ENCODE results near the gene TBL1Y.
"Not testable (repeated sequence)": the region's sequence is repeated elsewhere in the genome, so short reads cannot be mapped to it uniquely, and the experiment has no call there.

The TBL1Y gene

GRCh38 chrY:6974971-6975370, 64.5 kb downstream of the TBL1Y start:
- no peak for DNase-seq (ENCODE audit: low read depth)

GRCh38 chrY:6977783-6978182, 67.3 kb downstream of the TBL1Y start:
- no peak for DNase-seq (ENCODE audit: low read depth)

GRCh38 chrY:6983221-6983620, 72.7 kb downstream of the TBL1Y start:
- no peak for DNase-seq (ENCODE audit: low read depth)

DNA sequence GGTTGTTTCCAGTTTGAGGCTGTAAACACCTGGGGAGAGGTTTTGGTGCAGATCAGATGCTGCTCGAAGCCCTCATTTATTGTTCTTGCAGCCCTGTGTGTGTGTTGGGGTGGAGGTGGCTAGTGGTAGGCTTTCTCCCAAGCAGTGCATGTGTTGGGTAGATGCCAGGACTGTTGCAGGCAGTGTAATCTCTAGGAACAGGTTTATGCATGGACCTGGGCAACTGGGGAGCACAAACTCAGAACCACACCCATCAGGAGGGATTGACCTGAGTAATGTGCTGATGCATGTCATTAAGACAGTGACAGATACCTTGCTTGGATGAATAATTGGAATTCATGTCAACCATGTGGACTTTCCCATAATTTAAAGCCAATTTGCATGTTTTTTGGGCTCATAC, 77.3 kb downstream of the TBL1Y start:
- DNase-seq (ENCODE audit: low read depth) = no peak

- DNase-seq (ENCODE audit: low read depth) = no peak
These were observed 79.6 kb downstream of the TBL1Y start for GRCh38 chrY:6989886-6990620.

- DNase-seq (ENCODE audit: low read depth) = no peak
These were observed 81.5 kb downstream of the TBL1Y start for GRCh38 chrY:6992041-6992440.

DNA sequence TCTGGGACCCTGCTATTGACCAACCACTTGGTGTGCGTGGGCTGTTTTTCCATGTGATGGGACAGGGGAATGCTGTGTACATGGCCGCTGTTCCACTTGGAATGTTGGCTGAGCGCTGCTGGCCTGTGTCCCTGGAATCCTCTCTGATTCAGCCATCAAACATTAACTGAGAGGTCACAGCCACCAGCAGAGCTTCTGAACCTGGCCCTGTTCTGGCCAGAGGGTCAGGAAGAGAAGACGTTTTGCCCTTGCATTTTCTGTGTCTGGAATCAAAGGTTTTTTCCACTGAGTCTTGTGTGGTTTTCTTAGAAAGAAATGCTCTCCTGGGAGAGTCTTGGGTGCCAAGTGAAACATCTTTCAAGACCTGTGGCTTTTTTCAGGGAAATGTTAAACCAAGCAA, 85.5 kb downstream of the TBL1Y start:
- no peak for DNase-seq (ENCODE audit: low read depth)

DNA sequence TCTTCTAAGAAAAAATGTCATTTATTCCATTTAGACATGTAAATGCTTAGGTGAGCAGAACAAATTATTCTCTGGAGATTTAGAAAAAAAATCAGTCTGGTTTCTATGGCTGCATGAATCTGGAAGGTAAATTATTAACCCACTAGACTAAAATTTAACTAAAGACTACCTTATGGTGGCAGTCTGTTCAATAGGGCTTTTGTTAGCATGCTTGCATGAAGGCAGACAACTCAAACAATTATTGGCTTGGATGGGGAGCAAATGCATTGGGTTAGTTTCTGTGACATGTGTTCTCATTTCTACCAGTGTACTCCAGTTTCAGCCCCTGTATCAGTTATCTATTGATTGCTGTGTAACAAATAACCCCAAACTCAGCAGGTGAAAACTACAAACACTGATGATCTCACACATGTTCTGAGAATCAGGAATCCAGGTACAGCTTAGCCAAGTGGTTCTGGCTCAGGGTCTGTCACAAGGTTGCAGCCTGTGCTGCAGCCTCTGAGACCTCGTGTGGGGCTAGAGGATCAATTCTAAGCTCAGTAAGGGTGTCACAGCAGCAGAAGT, 87.1 kb downstream of the TBL1Y start:
- DNase-seq (ENCODE audit: low read depth) = no peak

DNA sequence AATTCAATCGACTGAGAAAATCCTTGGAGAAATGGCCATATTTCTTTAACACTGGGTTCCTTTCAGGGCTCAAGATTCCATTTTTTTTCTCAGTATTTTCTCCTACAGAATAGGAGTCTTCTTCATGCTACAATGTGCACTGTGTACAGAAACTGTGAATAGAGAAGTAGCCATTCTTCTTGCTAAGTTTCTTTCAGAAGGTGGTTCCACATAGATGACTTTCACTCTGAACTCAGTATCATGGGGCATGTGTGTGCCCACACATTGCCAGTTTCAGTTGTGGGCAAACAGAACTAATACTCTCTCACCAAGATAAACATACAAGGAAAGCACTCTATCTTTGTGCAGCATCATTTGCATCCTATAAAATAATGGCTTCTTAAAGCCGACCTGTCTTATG, 89.4 kb downstream of the TBL1Y start:
- no peak for DNase-seq (ENCODE audit: low read depth)

- no peak for DNase-seq (ENCODE audit: low read depth)
These were observed 92.1 kb downstream of the TBL1Y start for GRCh38 chrY:7002581-7002980.

DNA sequence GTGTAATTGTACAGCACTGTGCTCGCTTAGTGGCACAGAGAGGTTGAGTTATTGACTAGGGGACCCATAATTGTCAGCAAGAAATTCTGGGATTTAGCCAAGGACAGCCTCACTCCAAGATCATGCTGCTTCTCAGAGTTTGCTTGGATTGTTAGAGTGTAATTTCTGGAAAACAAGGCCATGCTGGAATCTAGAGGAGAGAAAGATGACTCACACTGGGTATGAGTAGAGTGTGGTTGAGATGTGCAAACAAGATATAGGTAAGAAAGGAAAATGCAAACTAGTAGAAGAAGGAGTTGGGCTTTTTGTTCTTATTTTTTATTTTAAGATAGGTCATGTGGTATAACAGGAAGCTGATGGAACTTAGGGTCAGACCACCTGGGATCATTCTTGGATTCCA, 97.4 kb downstream of the TBL1Y start:
- DNase-seq (ENCODE audit: low read depth) = no peak

DNA sequence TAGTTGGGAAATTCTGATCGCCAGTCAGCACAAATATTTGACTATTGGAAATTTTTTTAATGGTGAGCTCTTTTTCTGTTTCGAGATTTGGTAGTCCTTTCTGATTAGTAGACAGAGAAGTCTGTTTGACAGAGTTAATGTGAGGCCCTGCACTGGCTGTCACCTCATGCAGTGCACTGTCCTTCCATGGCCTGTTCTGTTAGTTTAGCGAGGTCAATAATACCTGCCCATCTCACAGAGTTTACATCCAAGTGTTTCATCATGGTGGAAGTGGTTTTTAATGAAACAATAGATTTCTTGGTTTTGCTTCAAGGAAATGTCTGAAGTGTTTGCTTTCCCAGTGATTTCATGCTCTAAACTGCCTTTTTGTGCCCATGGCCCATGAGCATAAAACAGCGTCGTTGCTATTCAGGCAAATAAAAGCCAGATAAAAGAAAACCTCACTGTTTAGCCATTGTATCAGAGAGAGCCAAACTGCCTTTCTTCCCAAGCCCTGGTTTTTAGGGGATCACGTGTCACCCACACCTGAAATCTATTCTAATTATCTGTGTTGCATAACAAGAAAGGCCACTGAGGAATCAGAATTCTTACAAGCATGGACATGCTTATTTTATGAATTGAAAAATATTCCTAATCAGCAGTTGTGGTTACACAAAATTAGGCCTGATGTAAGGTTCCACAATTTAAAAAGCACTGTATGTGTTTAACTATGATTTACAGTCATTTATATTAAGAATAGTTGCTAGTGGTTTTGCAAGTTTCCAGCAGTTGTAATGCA, 98.3 kb downstream of the TBL1Y start:
- no peak for DNase-seq (ENCODE audit: low read depth)

GRCh38 chrY:7013051-7013450, 102.6 kb downstream of the TBL1Y start:
- DNase-seq (ENCODE audit: low read depth) = no peak

- DNase-seq (ENCODE audit: low read depth) = no peak
These were observed 106.0 kb downstream of the TBL1Y start for GRCh38 chrY:7016521-7016920.

GRCh38 chrY:7017244-7018080, 107.0 kb downstream of the TBL1Y start:
- DNase-seq (ENCODE audit: low read depth) = no peak

- no peak for DNase-seq (ENCODE audit: low read depth)
These were observed 128.5 kb downstream of the TBL1Y start for GRCh38 chrY:7039037-7039436.

GRCh38 chrY:7040662-7041061, 130.2 kb downstream of the TBL1Y start:
- DNase-seq (ENCODE audit: low read depth) = no peak

GRCh38 chrY:7041983-7042382, 131.5 kb downstream of the TBL1Y start:
- DNase-seq (ENCODE audit: low read depth) = no peak

- not testable (repeated sequence) for DNase-seq (ENCODE audit: low read depth)
These were observed 142.0 kb downstream of the TBL1Y start for GRCh38 chrY:7052461-7052860.

DNA sequence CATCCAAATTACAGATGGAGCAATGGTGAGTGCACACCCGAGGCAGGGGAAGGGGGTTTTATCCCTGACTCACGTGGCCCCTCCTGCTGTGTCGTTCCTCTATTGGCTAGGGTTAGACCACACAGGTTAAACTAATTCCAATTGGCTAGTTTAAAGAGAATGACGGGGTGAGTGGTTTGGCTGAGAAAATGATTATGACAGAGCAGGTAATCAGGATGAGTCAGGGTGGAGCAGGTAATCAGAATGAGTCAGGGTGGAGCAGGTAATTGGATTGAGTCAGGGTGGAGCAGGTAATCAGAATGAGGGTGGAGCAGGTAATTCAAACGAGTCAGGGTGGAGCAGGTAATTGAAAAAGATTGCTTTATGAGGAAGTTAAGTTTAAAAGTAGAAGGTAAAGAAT, 146.4 kb downstream of the TBL1Y start:
- DNase-seq (ENCODE audit: low read depth) = no peak

GRCh38 chrY:7078725-7079124, 168.2 kb downstream of the TBL1Y start:
- no peak for DNase-seq (ENCODE audit: low read depth)

GRCh38 chrY:7080548-7080947, 170.1 kb downstream of the TBL1Y start:
- not testable (repeated sequence) for DNase-seq (ENCODE audit: low read depth)

Measured in fibroblast of the conjunctiva (primary cell).